WI38 (cell line): ENCODE measurements around the gene SLC16A4.

Experiments
- H3K4me3 ChIP-seq: 2 replicates; pipeline ENCODE4 v1.5.1; 2011; ENCODE audit warnings: low read depth, mild to moderate bottlenecking, control low read depth, low read length
- CTCF ChIP-seq: IDR thresholded peaks from 2 replicates; pipeline ENCODE4 v1.5.1; 2012; ENCODE audit warnings: low read depth, mild to moderate bottlenecking, control low read depth, low read length

Gene SLC16A4

DNA sequence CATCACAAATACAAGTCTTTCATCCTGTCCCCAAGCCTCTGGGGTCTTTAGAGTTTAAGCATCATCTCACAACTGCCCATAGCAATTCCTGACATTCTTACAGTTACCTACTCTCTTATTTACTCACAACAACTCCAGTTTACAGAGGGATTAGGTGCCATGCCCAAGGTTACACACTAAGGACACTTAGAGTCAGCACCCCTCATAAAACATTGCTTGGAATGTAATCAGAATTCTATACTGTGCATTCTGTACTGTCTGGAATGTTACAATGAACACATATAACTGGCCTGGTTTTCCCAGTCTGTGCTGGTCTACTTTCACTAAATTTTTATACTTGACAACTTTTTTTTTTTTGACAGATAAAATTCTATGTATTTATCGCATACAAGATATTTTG lies 66.2 kb downstream of the SLC16A4 start:
- no peak for TF ChIP-seq CTCF
- no peak overlapping the region for H3K4me3 ChIP-seq

- H3K4me3 ChIP-seq: no peak overlapping the region
- no peak for TF ChIP-seq CTCF
Observed at GRCh38 chr1:110321846-110322245, 69.0 kb downstream of the SLC16A4 start.

DNA sequence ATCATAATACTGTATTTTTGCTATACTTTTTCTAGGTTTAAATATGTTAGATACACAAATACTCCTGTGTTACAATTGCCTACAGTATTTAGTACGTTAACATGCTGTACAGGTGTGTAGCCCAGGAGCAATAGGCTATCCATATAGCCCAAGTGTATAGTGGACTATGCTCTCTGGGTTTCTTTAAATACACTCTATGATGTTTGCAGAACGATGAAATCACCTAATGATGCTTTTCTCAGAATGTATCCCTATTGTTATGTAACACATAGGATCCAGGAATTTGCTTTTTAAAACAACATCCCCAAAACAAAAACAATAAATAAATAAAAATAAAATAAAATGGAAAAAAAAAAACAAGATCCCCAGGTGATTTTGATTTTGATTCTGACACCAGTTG lies 69.8 kb downstream of the SLC16A4 start:
- H3K4me3 ChIP-seq: no peak overlapping the region
- no peak for TF ChIP-seq CTCF

DNA sequence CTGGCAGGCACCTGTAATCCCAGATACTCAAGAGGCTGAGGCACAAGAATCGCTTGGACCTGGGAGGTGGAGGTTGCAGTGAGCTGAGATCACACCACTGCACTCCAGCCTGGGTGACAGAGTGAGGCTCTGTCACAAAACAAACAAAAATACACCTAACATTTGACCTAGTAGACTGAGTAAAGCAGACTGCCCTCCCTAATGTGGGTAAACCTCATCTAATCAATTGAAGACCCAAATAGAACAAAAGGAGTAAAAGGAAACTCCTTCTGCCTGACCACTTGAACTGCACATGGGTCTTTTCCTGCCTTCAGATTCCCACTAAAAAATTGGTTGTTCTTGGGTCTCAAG lies 70.7 kb downstream of the SLC16A4 start:
- no peak for TF ChIP-seq CTCF
- H3K4me3 ChIP-seq: no peak overlapping the region

DNA sequence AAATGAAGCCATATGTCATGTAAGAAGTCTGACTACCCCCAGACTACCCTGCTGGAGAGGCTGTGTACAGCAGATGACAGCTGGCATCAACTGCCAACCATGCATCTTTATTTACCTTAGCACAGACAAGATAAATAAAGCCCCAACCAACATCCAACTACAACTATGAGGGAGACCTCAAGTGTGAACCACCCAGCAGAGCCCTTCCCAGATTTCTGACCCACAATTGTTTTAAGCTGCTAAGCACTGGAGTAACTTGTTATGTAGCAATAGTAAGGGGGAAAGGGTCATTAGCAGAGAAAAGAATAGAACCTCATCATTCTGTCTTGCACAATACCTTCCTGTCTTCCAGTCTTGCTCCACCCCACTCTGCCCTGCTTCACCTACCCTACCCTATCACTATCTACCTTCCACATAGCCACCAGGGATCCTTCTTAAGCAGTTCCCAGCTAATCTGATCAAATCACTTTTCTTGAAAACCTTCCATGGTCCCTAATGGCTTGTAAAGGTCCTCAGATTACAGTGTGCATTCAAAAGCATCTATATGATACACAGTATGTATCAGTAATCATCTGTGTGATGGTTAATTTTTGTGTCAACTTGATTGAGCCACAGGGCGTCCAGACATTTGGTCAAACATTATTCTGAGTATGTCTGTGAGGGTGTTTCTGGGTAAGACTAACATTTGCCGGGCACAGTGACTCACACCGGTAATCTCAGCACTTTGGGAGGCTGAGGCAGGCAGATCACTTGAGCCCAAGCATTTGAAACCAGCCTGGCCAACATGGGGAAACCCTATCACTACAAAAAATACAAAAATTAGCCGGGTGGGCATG lies 71.3 kb downstream of the SLC16A4 start:
- H3K4me3 ChIP-seq: no peak overlapping the region
- no peak for TF ChIP-seq CTCF

DNA sequence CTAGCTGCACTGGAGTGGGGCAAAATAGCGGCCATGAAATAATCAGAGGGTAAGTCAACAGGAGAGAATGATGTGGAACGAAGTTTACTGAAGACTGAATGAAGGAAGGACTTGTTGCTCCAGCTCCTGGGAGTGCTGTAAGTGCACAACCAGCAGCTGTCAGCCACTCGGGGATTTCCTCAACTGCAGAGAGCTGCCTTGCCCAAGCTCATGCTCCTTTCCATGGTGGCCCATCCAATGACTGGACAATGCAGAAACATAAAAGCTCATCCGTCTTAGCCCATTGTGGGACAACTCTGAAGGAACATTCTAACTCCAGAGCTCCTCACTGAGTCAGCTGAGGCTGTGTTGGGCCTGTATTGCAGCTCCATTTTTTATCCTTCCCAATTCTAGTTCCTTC lies 72.8 kb downstream of the SLC16A4 start:
- no peak for TF ChIP-seq CTCF
- no peak overlapping the region for H3K4me3 ChIP-seq

DNA sequence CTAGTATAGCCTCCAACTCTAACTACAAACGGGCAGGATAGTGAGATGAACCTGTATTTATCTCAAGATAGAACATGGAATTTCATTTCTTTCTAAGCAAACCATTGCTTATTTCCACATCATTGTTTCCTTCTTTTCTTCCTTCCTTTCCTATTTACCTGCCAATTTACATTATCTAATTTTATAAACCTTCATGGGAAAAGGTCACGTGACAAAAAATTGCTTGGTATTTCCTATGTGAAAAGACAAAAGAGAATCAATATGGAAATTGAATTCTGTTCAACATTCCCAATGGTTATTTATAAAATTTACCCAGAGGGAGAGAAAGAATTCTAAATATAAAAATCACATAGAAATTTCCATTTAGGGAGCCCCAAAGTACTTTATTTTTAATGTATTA lies 74.1 kb downstream of the SLC16A4 start:
- TF ChIP-seq CTCF: no peak
- H3K4me3 ChIP-seq: no peak overlapping the region
